Smooth muscle cell (in vitro differentiated cells): ENCODE data around the gene TNFRSF1A. TPM values are rescaled to one million over a fixed set of nuclear protein-coding genes. Genes with fewer than 3 reads are reported as not detected.

Source experiments
- DNase-seq: peaks from one replicate; lab custom pipeline; 2025; ENCODE audit not compliant: unreplicated experiment; lab: John Stamatoyannopoulos, UW
- H2AFZ ChIP-seq: fragments of 200-600 bp; sonication (generic); 2 replicates; pipeline ENCODE4 v1.6.0; 2016; ENCODE audit warnings: antibody characterized with exemption, low read depth, mild to moderate bottlenecking
- H3F3A ChIP-seq: fragments of 200-600 bp; sonication (generic); 2 replicates; pipeline ENCODE4 v1.6.0; 2017; ENCODE audit warnings: antibody characterized with exemption, low read depth
- H3K27ac ChIP-seq: fragments of 200-600 bp; sonication (generic); 2 replicates; pipeline ENCODE4 v1.5.1; 2016; ENCODE audit warnings: low read depth, mild to moderate bottlenecking
- H3K27me3 ChIP-seq: fragments of 200-600 bp; sonication (generic); 2 replicates; pipeline ENCODE4 v1.6.1; 2016; ENCODE audit warnings: low read depth, mild to moderate bottlenecking
- H3K36me3 ChIP-seq: fragments of 200-600 bp; sonication (generic); 2 replicates; pipeline ENCODE4 v1.5.1; 2016; ENCODE audit warnings: low read depth
- H3K4me1 ChIP-seq: fragments of 200-600 bp; sonication (generic); 2 replicates; pipeline ENCODE4 v1.5.1; 2016; ENCODE audit warnings: low read depth
- H3K4me2 ChIP-seq: fragments of 200-600 bp; sonication (generic); 2 replicates; pipeline ENCODE4 v1.6.0; 2016; ENCODE audit warnings: mild to moderate bottlenecking
- H3K4me3 ChIP-seq: fragments of 200-600 bp; sonication (generic); 2 replicates; pipeline ENCODE4 v1.5.1; 2016; ENCODE audit warnings: mild to moderate bottlenecking
- H3K79me2 ChIP-seq: fragments of 200-600 bp; sonication (generic); 2 replicates; pipeline ENCODE4 v1.6.0; 2016; ENCODE audit warnings: low read depth, mild to moderate bottlenecking
- H3K9ac ChIP-seq: fragments of 200-600 bp; sonication (generic); 2 replicates; pipeline ENCODE4 v1.6.0; 2016; ENCODE audit warnings: low read depth
- H3K9me3 ChIP-seq: fragments of 200-600 bp; sonication (generic); replicated peaks from 2 replicates; pipeline ENCODE4 v1.5.1; 2016; ENCODE audit warnings: low read depth
- H4K20me1 ChIP-seq: fragments of 200-600 bp; sonication (generic); 2 replicates; pipeline ENCODE4 v1.6.0; 2016; ENCODE audit warnings: low read depth
- CTCF ChIP-seq: fragments of 200-600 bp; sonication (generic); IDR thresholded peaks from 2 replicates; pipeline ENCODE4 v1.5.1; 2017; ENCODE audit warnings: borderline replicate concordance, mild to moderate bottlenecking, antibody characterized with exemption; ENCODE audit not compliant: insufficient read depth, poor library complexity, severe bottlenecking
- WGBS: methylation state at CpG from one replicate; pipeline ENCODE4 v1.1.7; 2016; ENCODE audit warnings: low lambda C conversion rate; 5-methylcytosine and 5-hydroxymethylcytosine counted together
- polyA plus RNA-seq: library from polyadenylated mRNA; unstranded; fragments of >200 nt; fragmentation: Nextera tagmentation; extraction: Ambion mirVana; gene quantifications from 2 replicates; pipeline ENCODE4 v1.2.1, GENCODE V29; 2016
- total RNA-seq: library from RNA; depleted of rRNA; stranded (reverse); fragments of >200 nt; gene quantifications from 2 replicates; pipeline ENCODE4 v1.2.3, GENCODE V29; 2014

TNFRSF1A gene
- total and polyA plus RNA-seq, 2 experiments from 2014 or later, result 110 to 144 TPM

- Histone ChIP-seq H3K4me1 (peaks cover 20% of the 10 kb centered on the region), H4K20me1 (peaks cover 10% of the 10 kb centered on the region)
These were observed 18.4 kb downstream of the TNFRSF1A start for GRCh38 chr12:6323340-6323994.

GRCh38 chr12:6322969-6323339 is 18.9 kb downstream of the TNFRSF1A start:
- Histone ChIP-seq H3K9me3 (no peaks in the 10 kb centered on the region), H3K4me2 (peak overlapping the region; percentile 50), H3K27ac (peak overlapping the region; percentile 65), H3F3A (peaks cover 30% of the 10 kb centered on the region), H3K9ac (no peak overlapping the region), H2AFZ (no peak overlapping the region), H3K4me1 (peaks cover 20% of the 10 kb centered on the region), H3K79me2 (no peaks in the 10 kb centered on the region), H3K4me3 (no peak overlapping the region), H3K36me3 (no peaks in the 10 kb centered on the region), H3K27me3 (no peaks in the 10 kb centered on the region), H4K20me1 (peaks cover 5% of the 10 kb centered on the region)
- no peak for DNase-seq
- 18% methylated on average over 2 of the region's 2 CpGs for WGBS
- no peak for TF ChIP-seq CTCF

More at GRCh38 chr12:6323340-6323994, 18.4 kb downstream of the TNFRSF1A start:
- H3F3A ChIP-seq, result peaks cover 30% of the 10 kb centered on the region
- no peak overlapping the region for H2AFZ ChIP-seq
- no peak for DNase-seq
- H3K4me2 ChIP-seq, result peak overlapping the region; percentile 50
- H3K79me2 ChIP-seq, result no peaks in the 10 kb centered on the region
- peak overlapping the region; percentile 65 for H3K27ac ChIP-seq
- no peak overlapping the region for H3K4me3 ChIP-seq
- H3K27me3 ChIP-seq, result no peaks in the 10 kb centered on the region
- 12% methylated on average over 14 of the region's 14 CpGs for WGBS
- no peaks in the 10 kb centered on the region for H3K36me3 ChIP-seq
- peak; percentile 52 for TF ChIP-seq CTCF
- H3K9me3 ChIP-seq, result no peaks in the 10 kb centered on the region
- peak overlapping the region; percentile 9 for H3K9ac ChIP-seq

DNA sequence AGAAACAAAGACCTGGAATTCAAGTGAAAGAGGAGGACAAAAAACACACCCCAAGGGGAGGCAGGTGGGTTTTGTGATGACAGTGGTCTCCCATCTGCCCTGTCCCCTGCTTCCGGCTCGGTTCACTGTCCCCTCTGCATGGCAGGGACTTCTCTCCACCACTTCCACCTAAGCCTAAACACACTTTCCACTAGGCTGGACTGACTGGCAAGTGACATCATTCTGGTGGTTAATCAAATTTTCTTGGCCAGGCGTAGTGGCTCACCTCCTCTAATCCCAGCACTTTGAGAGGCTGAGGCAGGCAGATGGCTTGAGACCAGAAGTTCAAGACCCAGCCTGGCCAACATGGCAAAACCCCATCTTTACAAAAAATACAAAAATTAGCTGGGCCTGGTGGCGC is 19.5 kb downstream of the TNFRSF1A start:
- Histone ChIP-seq H3K9ac (no peak overlapping the region), H3K4me2 (no peak overlapping the region), H3K9me3 (no peaks in the 10 kb centered on the region), H3F3A (peaks cover 30% of the 10 kb centered on the region), H4K20me1 (no peaks in the 10 kb centered on the region), H3K79me2 (no peaks in the 10 kb centered on the region), H2AFZ (no peak overlapping the region), H3K27ac (peak overlapping the region; percentile 65), H3K36me3 (no peaks in the 10 kb centered on the region), H3K4me3 (no peak overlapping the region), H3K27me3 (no peaks in the 10 kb centered on the region), H3K4me1 (peaks cover 20% of the 10 kb centered on the region)
- 71% methylated on average over 4 of the region's 4 CpGs for WGBS
- DNase-seq, result no peak
- TF ChIP-seq CTCF, result no peak

DNA sequence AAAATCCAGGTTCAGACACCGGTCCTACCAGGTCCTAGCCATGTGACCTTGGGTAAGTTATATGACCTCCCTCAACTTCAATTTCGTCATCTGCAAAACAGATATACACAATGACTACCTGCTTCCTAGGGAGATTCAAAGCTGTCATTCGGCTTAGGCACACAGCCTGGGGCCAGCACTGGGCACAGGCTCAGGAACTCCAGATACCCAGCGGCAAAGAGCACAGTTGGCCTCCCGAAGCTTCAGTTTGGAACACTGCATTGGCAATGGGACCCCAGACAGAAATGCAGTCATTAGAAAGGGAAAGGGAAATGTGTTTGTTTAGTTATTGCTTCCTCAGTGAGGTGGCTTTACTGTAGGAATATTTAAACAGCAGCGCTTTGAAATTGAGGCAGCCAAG is 20.0 kb downstream of the TNFRSF1A start:
- Histone ChIP-seq H3K79me2 (no peaks in the 10 kb centered on the region), H3K27ac (no peak overlapping the region), H3K9ac (no peak overlapping the region), H2AFZ (no peak overlapping the region), H3K4me2 (no peak overlapping the region), H3K4me3 (no peak overlapping the region), H3K27me3 (no peaks in the 10 kb centered on the region), H3K4me1 (peaks cover 20% of the 10 kb centered on the region), H3F3A (peaks cover 30% of the 10 kb centered on the region), H3K36me3 (no peaks in the 10 kb centered on the region), H3K9me3 (no peaks in the 10 kb centered on the region), H4K20me1 (no peaks in the 10 kb centered on the region)
- DNase-seq, result no peak
- TF ChIP-seq CTCF, result no peak
- 79% methylated on average over 6 of the region's 6 CpGs for WGBS
